ENCODE results near the gene COL9A3.

Gene COL9A3

DNA sequence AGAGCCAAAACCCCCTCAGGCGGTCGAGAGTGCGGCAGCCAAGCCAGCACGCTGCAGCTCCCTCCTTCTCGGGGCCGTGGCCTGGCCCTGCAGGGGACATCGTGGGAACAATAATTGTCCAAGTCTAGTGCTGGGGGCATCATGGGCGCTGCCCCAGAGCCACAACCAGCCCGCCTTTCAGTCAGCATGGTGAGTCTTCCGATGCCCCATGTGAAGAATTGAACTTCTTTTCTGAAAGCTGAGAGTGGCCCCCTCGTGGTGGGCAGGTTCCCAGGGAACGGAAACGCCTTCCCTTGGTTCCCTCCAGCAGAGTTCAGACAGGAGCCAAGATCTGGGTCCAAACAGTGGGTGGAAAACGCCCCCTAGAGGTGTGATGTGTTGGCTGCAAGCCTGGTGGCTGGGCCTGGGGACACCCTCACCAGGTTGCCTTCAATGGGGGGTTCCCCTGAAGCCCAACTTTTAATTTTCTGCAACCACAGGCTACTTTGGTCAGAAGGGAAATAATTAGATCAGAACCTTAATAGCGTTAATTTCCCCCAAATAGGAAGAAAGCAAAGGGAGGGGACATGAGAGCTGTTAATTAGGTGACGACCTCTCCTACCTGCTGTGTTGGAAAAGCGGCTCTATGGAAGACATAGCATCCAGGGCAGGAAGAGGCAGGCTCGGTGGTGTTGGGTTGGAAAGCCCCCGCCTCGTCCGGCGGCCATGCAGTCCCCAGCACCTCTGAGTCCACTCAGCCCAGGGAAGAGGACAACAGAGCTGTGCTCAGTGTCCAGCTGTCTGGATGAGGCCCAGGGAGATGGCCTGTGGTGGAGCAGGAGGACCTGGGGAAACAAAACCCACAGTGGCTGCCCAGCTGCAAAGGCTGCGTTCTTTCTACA is 25.3 kb upstream of the COL9A3 start:
- Histone ChIP-seq H3K36me3 (ENCODE audit: insufficient read depth, low read length) (no peaks in the 10 kb centered on the region), H3K27me3 (ENCODE audit: insufficient read depth, low read length, poor library complexity, severe bottlenecking) (no peaks in the 10 kb centered on the region), H3K9me3 (ENCODE audit: insufficient read depth, low read depth, low read length) (no peaks in the 10 kb centered on the region), H3K4me3 (ENCODE audit: low read length, poor library complexity, severe bottlenecking) (no peak overlapping the region), H3K4me1 (ENCODE audit: insufficient read depth, low read length, poor library complexity, severe bottlenecking) (peaks cover 16% of the 10 kb centered on the region), H3F3A (ENCODE audit: low read depth) (peaks cover 3% of the 10 kb centered on the region; the same call in 1 of the 2 replicates), H4K20me1 (ENCODE audit: insufficient read depth, low read length, poor library complexity, severe bottlenecking) (no peaks in the 10 kb centered on the region), H3K4me2 (ENCODE audit: low read depth, low read length, poor library complexity, severe bottlenecking) (peak overlapping the region; percentile 44), H3K79me2 (ENCODE audit: insufficient read depth, low read length) (no peaks in the 10 kb centered on the region), H2AFZ (ENCODE audit: low read length) (0 out of 2 replicates have a peak overlapping the region, but pooled peaks have one; percentile 59), H3K9me2 (replicated peaks; ENCODE audit: low read depth, low read length) (no peaks in the 10 kb centered on the region), H3K9ac (ENCODE audit: low read depth, low read length, poor library complexity, severe bottlenecking) (no peak overlapping the region)
- TF ChIP-seq CTCF (conservative IDR thresholded peaks at IDR 0.05; ENCODE audit: low read length) = peak; percentile 99
- TF ChIP-seq EZH2phosphoT487 (IDR thresholded peaks at IDR 0.05; ENCODE audit: borderline replicate concordance) = no peak

- Histone ChIP-seq H3K36me3 (ENCODE audit: insufficient read depth, low read length) (no peaks in the 10 kb centered on the region), H3K4me2 (ENCODE audit: low read depth, low read length, poor library complexity, severe bottlenecking) (no peak overlapping the region), H3K79me2 (ENCODE audit: insufficient read depth, low read length) (peaks cover 6% of the 10 kb centered on the region), H3K9me3 (ENCODE audit: insufficient read depth, low read depth, low read length) (no peaks in the 10 kb centered on the region), H3F3A (ENCODE audit: low read depth) (peaks cover 3% of the 10 kb centered on the region; the same call in 1 of the 2 replicates), H3K9me2 (replicated peaks; ENCODE audit: low read depth, low read length) (no peaks in the 10 kb centered on the region), H3K4me1 (ENCODE audit: insufficient read depth, low read length, poor library complexity, severe bottlenecking) (peaks cover 19% of the 10 kb centered on the region), H2AFZ (ENCODE audit: low read length) (no peak overlapping the region), H4K20me1 (ENCODE audit: insufficient read depth, low read length, poor library complexity, severe bottlenecking) (peaks cover 5% of the 10 kb centered on the region), H3K27me3 (ENCODE audit: insufficient read depth, low read length, poor library complexity, severe bottlenecking) (no peaks in the 10 kb centered on the region), H3K9ac (ENCODE audit: low read depth, low read length, poor library complexity, severe bottlenecking) (no peak overlapping the region), H3K4me3 (ENCODE audit: low read length, poor library complexity, severe bottlenecking) (no peak overlapping the region)
- no peak for TF ChIP-seq EZH2phosphoT487 (IDR thresholded peaks at IDR 0.05; ENCODE audit: borderline replicate concordance)
- no peak for TF ChIP-seq CTCF (conservative IDR thresholded peaks at IDR 0.05; ENCODE audit: low read length)
Measured at GRCh38 chr20:62792182-62792939, 24.5 kb upstream of the COL9A3 start.

DNA sequence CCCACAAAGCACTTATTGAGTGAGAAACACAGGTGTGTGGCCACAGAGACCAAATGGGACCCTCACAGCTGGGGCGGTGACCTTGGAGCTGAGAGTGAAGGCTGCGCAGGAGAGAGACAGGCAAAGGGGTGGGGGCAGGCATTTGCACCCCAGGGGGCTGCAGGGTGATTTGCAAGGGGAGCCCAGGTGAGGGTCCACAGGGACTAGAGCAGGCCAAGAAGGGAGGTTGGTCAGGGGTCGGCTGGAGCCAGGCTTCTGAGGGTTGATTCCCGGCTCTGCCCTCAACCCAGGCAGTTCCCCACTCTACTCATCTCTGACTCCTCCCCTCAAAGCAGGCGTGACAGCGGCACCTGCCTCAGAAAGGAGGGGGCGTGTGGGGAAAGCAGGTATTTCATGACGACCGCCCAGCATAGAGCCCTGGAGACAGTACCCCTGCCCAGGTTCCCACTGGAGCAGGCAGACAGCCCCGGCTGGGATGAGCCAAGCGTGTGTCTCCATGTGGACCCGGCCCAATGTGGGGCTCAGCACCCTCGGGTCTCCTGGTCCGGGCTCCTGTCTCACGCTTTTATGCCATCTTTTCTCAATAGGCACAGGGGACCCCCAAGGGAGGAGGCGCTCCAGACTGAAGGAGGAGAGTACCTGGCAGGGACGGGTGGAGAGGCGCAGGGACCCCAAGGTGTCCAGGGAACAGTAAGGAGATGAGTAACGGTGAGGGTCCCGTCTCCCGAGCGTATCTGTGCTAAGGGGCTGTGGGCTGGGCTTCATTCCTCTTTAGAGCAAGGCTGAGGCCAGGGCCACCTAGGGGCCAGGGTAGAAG is 23.7 kb upstream of the COL9A3 start:
- no peaks in the 10 kb centered on the region for H3K27me3 ChIP-seq (ENCODE audit: insufficient read depth, low read length, poor library complexity, severe bottlenecking)
- H3K9me2 ChIP-seq (replicated peaks; ENCODE audit: low read depth, low read length) = no peaks in the 10 kb centered on the region
- H2AFZ ChIP-seq (ENCODE audit: low read length) = no peak overlapping the region
- no peaks in the 10 kb centered on the region; the same call in 1 of the 2 replicates for H3K36me3 ChIP-seq (ENCODE audit: insufficient read depth, low read length)
- H3K4me1 ChIP-seq (ENCODE audit: insufficient read depth, low read length, poor library complexity, severe bottlenecking) = peaks cover 20% of the 10 kb centered on the region
- TF ChIP-seq EZH2phosphoT487 (IDR thresholded peaks at IDR 0.05; ENCODE audit: borderline replicate concordance) = no peak
- no peak for TF ChIP-seq CTCF (conservative IDR thresholded peaks at IDR 0.05; ENCODE audit: low read length)
- H3K9ac ChIP-seq (ENCODE audit: low read depth, low read length, poor library complexity, severe bottlenecking) = peak overlapping the region; percentile 51
- H3K4me3 ChIP-seq (ENCODE audit: low read length, poor library complexity, severe bottlenecking) = peak overlapping the region; percentile 58
- peak overlapping the region; percentile 54 for H3K4me2 ChIP-seq (ENCODE audit: low read depth, low read length, poor library complexity, severe bottlenecking)
- H4K20me1 ChIP-seq (ENCODE audit: insufficient read depth, low read length, poor library complexity, severe bottlenecking) = peaks cover 11% of the 10 kb centered on the region
- peaks cover 14% of the 10 kb centered on the region for H3K79me2 ChIP-seq (ENCODE audit: insufficient read depth, low read length)
- no peaks in the 10 kb centered on the region for H3K9me3 ChIP-seq (ENCODE audit: insufficient read depth, low read depth, low read length)
- H3F3A ChIP-seq (ENCODE audit: low read depth) = peaks cover 3% of the 10 kb centered on the region; the same call in 1 of the 2 replicates

Measured in Loucy (cell line).